ENCODE measurements around the gene TBXAS1.

The TBXAS1 gene

DNA sequence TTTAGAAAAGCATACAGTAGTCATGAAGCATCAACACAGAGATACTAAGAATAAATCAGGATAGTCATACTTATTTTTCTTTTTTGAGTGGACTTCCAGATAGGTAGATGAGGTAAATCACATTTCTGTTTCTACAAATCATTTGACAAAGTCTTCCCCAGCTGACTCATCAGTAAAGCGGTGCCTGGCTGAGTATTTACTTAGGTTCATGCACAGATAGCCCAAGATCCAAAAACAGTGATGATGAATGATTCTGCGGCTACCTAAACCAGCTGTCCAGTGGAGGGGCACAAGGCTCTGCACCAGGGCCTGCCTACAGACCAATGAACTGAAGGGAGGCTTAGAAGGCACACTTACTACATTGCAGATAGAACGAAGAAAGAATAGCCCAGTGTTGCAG, 120.6 kb downstream of the TBXAS1 start:
- no peak for DNase-seq

DNA sequence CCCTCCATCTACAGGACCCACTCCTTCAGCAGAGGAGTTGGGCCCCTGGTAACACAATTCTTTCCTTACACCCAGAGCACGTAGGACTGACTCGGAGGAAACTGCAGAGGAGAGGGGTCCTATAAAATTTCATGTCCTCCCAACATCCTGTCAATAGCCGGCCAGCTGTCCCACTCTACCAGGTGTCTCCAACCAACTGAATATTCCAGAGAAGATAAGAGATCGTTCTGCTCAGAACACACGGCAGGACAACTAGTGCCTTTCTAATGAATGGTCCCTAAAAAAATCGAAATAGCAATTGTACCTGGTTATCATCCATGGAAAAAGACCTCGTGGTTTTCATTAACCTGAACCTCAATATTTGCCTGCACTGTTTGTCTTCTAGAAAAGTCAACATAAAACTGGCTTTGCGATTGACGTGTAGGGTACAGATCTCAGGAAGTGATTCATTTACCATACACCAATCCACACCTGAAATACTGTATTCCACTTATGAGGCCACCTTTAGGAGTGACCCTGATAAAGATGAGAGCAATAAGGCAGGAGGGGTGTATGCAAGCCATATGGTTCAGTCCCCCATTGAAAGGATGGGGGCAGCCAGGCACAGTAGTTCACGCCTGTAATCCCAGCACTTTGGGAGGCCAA, 121.9 kb downstream of the TBXAS1 start:
- DNase-seq = no peak

DNA sequence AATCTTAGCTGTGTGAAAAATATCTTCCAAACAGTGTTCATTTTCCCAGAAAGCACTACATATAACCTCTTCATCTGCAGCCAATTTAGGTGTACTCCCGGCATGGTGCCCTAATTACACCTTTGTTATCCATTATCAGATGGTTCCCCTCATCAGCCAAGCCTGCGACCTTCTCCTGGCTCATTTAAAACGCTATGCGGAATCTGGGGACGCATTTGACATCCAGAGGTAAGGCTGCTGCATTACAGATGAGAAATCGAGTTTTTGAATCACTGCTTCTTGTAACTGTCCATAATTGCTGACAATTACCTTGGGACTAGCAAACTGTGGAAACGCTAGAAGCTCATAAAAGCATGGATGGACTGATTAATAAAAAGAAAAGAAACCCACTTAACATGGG, 124.2 kb downstream of the TBXAS1 start:
- DNase-seq = no peak

DNA sequence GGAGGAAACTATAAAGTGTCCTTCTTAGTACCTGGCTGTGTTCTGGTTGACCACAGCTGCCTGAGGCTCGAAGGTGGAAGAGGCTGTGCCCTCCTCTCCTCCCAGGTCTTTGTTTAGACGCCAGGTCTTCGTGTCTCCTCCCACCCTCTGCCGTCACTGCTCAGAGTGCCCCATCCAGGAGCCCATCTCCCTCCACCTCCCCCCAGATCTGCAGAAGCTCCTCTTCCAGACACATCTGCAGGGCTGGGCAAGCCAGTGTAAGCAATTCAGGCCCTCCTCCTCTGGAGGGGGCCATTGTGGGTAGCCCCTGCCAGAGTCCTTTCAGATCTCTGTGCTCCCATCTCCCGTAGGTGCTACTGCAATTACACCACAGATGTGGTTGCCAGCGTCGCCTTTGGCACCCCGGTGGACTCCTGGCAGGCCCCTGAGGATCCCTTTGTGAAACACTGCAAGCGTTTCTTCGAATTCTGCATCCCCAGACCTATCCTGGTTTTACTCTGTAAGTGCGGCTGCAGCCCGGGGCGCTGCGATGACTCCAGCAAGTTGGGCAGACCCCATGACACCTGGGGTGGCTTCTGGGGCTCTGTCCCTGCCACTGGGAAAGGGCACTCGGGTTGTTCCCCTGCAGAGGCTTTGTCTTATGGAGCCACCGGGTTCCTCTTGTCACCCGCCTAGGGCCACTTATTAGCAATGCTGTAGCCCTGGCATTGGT, 126.2 kb downstream of the TBXAS1 start:
- DNase-seq = no peak

DNA sequence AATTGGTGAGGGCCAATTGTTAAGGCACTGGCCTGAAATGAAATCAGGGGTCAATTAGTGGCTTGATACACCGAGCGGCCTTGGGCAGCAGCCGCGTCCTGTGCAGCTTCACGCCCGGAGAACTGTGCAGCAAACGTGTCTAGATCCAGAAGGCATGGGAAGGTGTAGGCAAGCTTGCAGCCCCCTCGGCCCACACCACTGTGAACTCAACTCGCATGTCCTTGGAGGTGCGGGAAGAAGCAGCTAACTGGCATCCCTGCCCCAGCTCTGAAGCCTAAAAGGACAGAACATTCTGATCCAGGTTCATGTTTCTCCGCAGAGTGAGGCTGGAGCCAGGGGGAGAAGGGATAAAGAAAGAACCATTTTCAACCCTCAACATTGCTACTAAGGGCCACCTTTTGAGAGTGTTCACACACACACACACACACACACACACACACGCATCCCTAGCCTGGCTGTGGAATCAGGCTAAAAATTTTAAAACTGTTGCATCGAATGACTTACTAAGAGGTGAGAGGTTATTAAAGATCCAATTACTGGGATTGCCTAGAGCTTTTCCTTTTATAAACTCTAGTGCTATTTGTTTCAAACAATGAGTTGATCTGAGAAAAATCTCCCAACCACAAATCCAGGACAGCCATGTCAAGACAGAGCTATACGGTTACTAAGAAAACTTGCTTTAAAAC, 129.7 kb downstream of the TBXAS1 start:
- no peak for DNase-seq

DNA sequence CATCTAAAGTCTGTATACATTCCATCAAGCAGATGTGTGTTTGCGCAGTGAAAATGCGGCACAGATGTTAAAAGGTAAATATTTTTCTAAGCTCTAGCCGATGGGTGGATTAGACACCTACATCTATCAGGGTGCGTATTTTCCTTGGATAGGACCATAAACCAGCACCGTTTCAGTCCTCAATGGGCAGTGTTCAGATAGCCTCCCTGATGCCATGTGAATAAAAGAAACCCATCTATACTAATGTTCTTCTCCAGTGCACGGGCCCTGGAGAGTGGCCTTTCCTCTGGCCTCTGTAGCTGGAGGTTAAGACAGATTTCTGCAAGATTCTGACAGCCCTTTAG, 130.2 kb downstream of the TBXAS1 start:
- no peak for DNase-seq

DNA sequence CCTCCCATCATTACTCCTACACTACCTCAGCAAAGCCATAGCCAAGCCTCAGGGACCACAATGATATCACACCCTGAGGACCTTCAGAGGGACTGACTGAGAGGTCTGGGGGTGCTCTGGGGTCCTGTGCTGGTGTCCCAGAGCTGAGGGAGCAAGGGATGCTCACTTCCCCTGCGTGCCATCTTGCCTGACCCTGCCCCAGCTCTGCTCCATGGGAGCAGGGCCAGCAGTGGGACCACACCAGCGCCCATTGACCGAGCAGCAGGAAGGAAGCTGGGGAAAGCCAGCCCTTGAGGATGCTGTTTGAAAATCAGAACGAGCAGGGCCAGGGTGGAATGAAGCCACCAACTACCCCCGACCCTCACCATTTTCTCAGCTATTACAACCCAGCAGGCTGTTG, 130.7 kb downstream of the TBXAS1 start:
- no peak for DNase-seq

DNA sequence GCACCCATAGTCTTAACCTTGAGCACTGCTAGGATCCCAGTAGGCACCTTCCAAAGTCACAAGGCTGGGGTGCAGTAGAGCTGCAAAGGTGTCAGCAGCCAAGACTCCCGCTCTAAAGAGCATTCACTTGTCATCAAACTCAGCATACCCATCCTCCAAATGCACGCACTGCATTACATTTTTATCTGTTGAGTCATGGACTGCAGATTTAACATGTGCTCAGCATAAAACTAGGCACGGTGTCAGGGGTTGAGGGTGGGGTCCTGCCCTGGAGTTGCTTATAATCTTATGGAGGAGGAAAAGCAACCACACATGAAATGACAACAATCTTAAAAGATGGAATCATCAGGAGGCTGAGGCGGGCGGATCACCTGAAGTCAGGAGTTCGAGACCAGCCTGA, 131.1 kb downstream of the TBXAS1 start:
- DNase-seq = no peak

DNA sequence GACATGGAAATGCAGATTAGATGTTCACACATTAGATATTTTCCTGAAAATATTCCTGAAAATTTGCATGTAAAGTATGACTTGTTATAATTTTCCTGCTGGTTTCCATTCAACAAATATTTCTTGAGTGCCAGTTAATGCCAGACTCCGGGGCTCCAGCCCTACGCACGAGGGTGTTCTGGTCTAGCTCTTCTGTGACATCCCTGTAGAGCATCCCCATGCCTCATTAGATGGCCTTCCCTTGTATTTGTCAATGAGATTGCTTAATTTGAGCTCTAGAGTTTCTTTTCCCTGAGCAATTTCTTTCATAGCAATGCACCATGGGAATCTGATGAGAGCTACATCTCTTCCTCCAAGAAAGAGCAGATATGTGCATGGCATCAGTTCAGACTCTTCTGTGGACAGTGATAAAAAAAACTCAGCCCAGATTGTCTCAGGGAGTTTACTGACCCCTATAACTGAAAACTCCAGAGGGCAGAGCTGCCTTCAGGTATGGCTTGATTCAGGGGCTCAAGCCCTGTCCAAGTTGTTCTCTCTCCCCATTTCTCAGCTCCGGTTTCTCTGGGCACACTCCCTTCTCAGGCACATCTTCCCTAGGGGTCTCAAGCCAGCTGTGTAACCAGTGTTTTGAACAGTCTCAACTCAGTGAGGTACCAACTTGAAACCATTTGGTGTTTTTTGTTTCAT, 137.0 kb downstream of the TBXAS1 start:
- no peak for DNase-seq

DNA sequence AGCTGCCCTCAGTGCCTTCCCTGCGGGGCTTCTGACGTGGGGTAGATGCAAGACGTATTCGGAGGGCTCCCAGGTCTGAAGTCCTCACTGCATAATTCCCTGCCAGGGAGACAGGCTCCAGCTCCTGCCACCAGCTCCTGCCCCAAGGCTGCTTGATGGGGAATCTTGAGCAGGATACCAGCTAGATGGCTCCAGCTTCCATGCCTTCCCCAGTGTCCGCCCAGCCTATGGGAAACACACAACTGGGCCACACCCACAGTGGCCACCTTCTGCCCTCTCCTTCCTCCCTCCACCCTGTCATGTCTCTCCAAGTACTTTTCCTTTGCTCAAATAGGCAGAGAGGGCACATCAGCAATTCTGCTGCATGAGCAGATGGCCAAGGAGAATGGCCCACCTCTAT, 137.9 kb downstream of the TBXAS1 start:
- no peak for DNase-seq

DNA sequence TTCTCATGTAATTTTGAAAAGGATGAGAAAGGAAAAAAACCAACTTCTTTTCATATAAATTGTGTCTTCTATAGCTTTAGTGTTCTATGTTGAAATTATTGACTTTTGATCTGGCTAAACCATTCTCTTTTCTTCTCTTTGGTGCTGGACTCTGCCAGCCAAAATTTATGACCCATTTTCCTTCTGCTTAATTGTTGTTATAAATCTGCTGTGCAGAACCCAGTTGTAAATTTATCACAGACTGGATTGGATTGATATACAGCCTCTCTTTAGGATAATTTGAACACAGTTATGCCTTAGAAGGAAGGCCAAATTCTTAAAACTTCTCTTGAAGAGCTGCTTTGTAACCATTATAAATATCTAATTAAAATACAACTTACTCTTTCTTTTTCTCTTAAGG, 139.9 kb downstream of the TBXAS1 start:
- no peak for DNase-seq

DNA sequence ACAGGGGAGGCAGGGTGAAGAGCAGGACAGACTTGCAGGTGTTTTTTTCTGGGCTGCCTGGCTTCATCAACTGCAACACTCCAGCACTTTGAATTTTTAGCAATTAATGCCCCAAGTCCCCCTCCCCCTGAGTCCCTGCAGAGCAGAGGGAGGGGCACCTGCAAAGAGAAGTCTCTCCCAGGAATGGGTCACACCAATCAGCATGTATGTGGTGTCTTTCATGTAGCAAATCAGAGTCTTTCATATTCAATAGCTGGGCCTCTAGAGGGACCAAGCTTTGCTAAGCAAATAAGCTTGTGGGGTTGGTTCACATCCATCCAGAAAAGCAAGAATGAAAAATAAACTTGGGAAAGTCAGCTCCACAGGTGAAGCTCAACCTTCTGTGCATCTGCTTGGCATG, 143.0 kb downstream of the TBXAS1 start:
- DNase-seq = no peak

DNA sequence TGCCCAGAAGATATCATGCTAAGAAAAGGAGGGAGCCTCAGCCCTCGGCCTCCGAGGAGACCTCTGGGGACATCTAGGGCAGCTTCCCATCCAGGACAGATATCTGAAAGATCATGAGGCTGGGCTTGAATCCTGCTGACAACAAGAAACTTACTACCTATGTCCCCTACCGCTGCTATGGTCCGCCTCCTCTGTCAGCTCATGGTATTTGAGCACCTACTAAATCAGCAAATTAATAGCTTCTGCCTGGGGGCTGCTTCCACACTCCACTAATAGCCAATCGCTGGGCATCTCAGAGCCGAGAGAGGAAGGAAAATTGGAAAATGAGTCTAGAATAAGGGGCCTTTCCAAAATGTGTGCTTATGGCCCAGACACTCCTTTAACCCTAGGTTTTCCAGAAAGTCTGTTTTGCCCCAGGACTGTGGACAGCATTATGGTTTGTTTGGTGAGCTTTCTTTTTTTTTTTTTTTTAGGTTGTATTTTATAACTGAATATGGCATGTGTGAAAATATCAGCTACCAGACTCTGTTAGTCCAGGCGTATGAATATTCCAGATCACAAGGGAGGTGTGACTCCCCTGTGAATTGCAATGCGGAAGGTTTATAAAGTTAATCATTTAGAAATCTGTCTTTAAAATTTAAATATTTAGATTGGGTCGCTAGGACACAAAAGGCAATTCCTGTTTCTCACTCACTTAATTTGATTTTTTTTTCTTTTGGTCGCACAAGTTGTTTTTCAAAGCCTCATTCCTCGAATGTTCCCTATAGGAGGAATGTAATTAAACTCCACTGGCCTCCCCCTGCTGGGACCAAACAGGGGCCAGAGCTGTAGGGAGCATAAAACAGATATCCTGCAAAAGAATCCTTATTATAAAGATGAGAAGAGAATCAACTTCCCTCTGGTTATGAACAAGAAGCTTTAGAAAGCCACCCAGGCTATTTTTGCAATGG, 144.3 kb downstream of the TBXAS1 start:
- no peak for DNase-seq

DNA sequence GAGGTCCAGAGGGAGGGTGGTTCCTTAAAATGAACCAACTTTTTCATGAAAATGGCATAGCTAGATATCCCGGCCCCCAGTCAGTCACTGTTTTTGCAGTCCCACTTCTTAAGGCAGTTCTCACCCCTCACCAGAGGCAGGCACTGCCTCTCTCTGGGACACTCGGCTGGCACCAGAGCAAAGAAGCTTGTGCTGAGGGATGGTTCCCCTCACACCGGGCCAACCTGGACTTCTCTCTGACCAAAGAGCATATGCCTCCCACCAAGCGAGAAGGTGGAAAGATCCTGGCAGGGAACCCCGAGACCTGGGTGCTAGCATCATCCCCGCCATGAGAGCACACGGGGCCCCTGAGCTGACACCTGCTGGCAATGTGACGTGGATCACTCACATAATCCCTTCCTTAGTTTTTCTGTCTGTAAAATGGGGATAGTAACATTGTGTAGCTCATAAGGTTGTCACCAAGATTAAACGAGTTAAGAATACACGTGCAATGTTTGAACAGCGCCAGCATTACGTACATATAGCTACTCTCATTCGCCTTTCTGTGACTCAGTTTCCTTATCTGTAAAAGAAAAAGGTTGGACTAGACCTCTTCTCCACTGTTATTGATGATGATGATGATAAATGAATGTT, 145.2 kb downstream of the TBXAS1 start:
- no peak for DNase-seq

DNA sequence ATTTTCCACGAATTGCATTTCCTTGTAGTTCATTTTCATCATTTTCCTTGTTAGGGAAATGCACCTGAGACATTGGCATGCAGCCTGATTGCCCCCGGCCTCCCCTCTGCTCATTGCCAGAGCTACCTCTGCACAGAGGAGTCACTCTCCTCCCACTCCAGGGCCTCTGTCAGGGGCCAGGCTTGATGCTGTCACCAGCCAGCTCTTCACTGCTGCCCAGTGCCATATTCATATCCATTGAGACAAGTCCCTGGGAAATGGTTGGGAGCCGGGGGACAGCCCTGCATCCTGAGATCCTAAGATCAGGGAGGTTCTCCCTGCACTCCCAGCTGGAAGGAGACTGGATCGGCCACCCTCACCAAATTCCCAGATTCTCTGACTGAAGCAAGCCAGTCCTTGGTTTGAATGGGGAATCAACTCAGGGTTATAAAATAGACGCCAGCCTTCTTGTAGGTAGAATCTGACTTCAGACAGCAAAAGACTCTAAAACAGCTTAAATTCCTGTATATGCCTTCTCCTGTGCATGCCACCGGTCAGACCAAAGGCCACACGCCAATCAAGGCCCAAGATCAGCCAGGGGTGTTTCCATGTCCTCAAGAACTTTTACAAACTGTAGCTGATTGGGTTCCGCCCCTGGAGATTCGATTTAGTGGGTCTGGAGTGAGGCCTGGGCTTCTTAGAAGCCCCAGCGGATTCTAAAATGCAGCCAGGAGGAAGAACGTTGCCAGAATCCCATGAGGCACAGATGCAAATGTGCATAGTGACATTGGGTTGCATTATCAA, 147.2 kb downstream of the TBXAS1 start:
- no peak for DNase-seq

DNA sequence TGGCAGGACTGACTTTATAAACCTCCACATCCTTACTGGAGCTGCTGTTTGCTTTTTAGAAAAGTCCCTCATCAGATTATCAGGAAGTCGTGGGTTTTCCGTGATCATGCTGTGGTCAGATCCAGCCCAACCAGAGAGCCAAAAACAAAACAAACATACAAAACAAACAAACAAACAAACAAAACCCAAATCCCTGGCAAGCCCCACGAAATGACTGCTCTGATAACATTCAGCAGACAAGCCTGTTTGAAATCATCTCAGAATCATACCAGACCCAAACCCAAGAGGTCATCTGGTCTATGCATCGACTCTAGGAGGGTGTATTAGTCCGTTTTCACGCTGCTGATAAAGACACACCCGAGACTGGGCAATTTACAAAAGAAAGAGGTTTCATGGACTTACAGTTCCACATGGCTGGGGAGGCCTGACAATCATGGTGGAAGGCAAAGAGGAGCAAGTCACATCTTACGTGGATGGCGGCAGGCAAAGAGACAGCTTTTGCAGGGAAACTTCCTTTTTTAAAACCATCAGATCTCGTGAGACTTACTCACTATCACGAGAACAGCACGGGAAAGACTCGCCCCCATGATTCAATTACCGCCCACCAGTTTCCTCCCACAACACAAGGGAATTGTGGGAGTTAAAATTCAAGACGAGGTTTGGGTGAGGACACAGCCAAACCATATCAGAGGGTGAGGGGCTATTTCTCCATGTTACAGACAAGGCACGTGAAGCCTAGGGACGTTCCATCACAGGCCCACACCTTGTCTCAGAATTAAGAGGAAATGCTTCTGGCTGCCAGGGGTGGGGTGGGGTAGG, 148.0 kb downstream of the TBXAS1 start:
- DNase-seq = no peak

DNA sequence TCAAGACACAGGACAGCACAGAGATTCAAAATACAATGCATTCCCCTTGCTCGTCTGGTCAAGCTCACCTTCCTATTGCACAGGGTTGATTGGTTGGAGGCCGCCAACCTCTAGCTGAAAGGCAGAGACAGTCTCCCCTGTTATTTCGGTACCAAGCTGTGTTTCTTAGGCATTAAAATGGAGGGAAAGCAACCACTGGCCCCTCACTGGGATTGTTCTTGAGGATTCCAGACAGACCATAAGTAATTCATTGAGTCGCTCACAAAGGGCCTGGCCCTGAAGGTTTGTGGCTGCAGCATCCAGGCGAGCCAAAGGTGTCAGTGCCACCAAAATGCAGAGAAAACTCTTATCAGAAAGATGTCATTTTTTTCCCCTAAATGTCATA, 152.4 kb downstream of the TBXAS1 start:
- DNase-seq = no peak

DNA sequence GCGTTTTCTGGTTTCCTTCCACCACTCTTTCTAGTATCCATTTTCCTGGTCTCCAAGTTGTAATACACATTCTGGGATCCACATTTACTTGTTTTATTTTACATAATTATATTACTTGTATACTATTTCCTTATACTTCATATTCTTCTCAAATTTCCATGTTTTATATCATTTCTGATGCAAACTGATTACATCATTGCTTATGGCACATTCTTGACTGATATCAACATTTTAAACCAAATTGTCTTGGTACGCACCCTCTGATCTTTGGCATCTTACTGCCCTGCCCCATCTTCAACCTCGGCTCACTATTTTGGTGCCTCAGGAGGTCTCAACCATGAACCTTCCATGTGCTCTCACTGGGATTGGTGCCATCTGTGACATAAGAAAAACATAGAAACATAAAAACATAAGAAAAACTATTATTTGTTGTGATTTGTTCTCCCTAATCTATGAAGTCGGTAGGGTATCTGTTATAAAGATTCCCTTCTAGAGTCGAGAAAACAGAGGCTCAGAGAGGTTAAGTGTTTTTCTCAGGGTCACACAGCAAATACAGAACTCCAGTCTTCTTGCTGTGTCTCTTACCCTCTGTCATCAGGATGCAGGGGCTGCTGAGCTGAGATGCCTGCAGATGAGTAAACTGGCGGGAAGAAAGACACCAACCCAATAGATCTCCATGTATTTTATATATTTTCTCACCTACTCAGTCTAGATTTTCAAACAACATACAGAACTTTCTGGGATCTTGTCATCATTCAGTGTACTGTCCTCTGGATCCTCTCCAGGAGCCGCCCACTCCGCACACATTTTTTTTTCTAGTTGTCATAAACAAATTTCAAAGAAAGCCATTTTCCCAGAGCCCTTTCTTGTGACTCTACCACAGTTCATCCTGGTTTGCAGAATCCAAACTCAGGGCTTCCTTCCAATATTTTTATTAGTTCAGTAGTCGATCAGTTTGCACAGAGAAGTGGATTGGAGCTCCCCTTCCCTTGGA, 154.2 kb downstream of the TBXAS1 start:
- no peak for DNase-seq
